Transverse colon (tissue), 4 donors: ENCODE results near the gene ZNRD2. TPM values are rescaled to one million over a fixed set of nuclear protein-coding genes. Genes with fewer than 3 reads are reported as not detected.
"Not testable (repeated sequence)": the region's sequence is repeated elsewhere in the genome, so short reads cannot be mapped to it uniquely, and the experiment has no call there.

Source experiments
- DNase-seq: peaks from one replicate; pipeline ENCODE4 v3.0.0-alpha.2; 2019
- H3K27ac ChIP-seq, 4 donors: fragments of 200-600 bp; sonication (generic); 2 replicates each; pipeline ENCODE4 v1.5.1; 2016 to 2018; ENCODE audit warnings: inconsistent platforms in 4 of 4
- H3K27me3 ChIP-seq: fragments of 200-600 bp; sonication (generic); 2 replicates; pipeline ENCODE4 v1.5.1; 2017; ENCODE audit warnings: inconsistent platforms
- H3K36me3 ChIP-seq, 4 donors: fragments of 200-600 bp; sonication (generic); 2 replicates each; pipeline ENCODE4 v1.5.1; 2017 to 2019; ENCODE audit warnings: inconsistent platforms in 4 of 4
- H3K4me1 ChIP-seq, 4 donors: fragments of 200-600 bp; sonication (generic); 2 replicates each; pipeline ENCODE4 v1.5.1; 2017 to 2020; ENCODE audit warnings: inconsistent platforms in 4 of 4
- H3K4me3 ChIP-seq, 4 donors: fragments of 200-600 bp; sonication (generic); 1 replicate in 1 of 4; 2 replicates in 3 of 4; pipeline versions ENCODE4 v1.5.1 to v1.6.1; 2017 to 2019; ENCODE audit warnings: inconsistent platforms in 4 of 4
- H3K9me3 ChIP-seq, 2 donors: fragments of 200-600 bp; sonication (generic); 2 replicates each; pipeline ENCODE4 v1.5.1; 2017 to 2019; ENCODE audit warnings: inconsistent platforms in 2 of 2
- CTCF ChIP-seq, 5 experiments: fragments of 200-600 bp in 3 of 5; fragments of 450-650 bp in 2 of 5; sonication (generic) in 3 of 5; IDR thresholded peaks; 1 replicate in 2 of 5; 2 replicates in 3 of 5; pipeline ENCODE4 v1.5.1; 2016 to 2017; ENCODE audit warnings: antibody characterized with exemption in 5 of 5, inconsistent platforms in 3 of 5, mild to moderate bottlenecking in 2 of 5, moderate library complexity in 1 of 5
- EP300 ChIP-seq: sonication (generic); formaldehyde crosslinking; IDR thresholded peaks from one replicate; pipeline ENCODE4 v1.6.1; 2017; ENCODE audit warnings: antibody characterized with exemption, low read depth
- POLR2A ChIP-seq: fragments of 450-650 bp; IDR thresholded peaks from one replicate; pipeline ENCODE4 v1.6.1; 2016; ENCODE audit warnings: antibody characterized with exemption, mild to moderate bottlenecking, moderate library complexity
- POLR2AphosphoS5 ChIP-seq, 3 donors: sonication (generic); formaldehyde crosslinking; IDR thresholded peaks; one replicate each; pipeline ENCODE4 v1.6.1; 2016; ENCODE audit warnings: antibody characterized with exemption in 3 of 3
- WGBS, 2 donors: methylation state at CpG; one replicate each; pipeline ENCODE4 v1.1.5; 2018; ENCODE audit warnings: low coverage in 1 of 2; 5-methylcytosine and 5-hydroxymethylcytosine counted together
- in situ Hi-C, 4 donors: fragments of 200-750 bp; cut with MboI; loops; one replicate each; pipeline versions ENCODE4 v1.15.0 to v1.15.1; 2017; ENCODE audit warnings: low sequenced_read_pairs in 3 of 4, low pct_ligation_motif_present in 1 of 4, low pct_unique_long_range_greater_than_20kb in 1 of 4
- intact Hi-C: fragments of 100-400 bp; cut with DNase I; formaldehyde crosslinking; loops from one replicate; pipeline ENCODE4 v1.15.1; 2023; ENCODE audit warnings: low total_unique reads
- total RNA-seq, 4 donors: library from RNA; depleted of rRNA; stranded (reverse); fragments of >200 nt; gene quantifications; one replicate each; pipeline ENCODE4 v1.1.0, GENCODE V29; 2016

Gene ZNRD2
- total RNA-seq, result 10 to 100 TPM in 3 of 4 donors, 1 to 10 TPM in 1; 6.4 to 38.4 (median 27.9) TPM

GRCh38 chr11:65569973-65570918 lies at the start of gene ZNRD2:
Gene ZNRD2 (plus strand): TSS chr11:65570477. CDS start chr11:65570492, 15 bp downstream.
- in situ Hi-C loops (no loop called here), intact Hi-C loops (no loop called here)
- Histone ChIP-seq H3K9me3 (no peaks in the 10 kb centered on the region), H3K27ac (peak within 1 kb of the TSS; percentile 96 to 98 (median 96)), H3K4me3 (peak within 1 kb of the TSS; percentile 49 to 72 (median 58)), H3K4me1 (peaks cover 33 to 63% (median 49%) of the 10 kb centered on the region in 4 donors), H3K36me3 (no peaks in the 10 kb centered on the region), H3K27me3 (no peaks in the 10 kb centered on the region)
- WGBS, 2 donors, result 0% methylated on average over 57 of the region's 89 CpGs; no CpG with 5 or more reads in 1 of the 2 donors
- TF ChIP-seq POLR2A, result peak; percentile 85
- TF ChIP-seq POLR2AphosphoS5 (IDR thresholded peaks at IDR 0.05), result peak; percentile 93 to 95 (median 94)
- peak; percentile 78 for TF ChIP-seq EP300
- TF ChIP-seq CTCF (IDR thresholded peaks at IDR 0.05), result peak in 4 of 5 experiments; percentile 25 to 63 (median 38)
- peak; percentile 98 for DNase-seq

- H3K27me3 ChIP-seq, H3K4me3 ChIP-seq, intact Hi-C loops, H3K9me3 ChIP-seq, DNase-seq, H3K36me3 ChIP-seq, in situ Hi-C loops: not testable (repeated sequence)
- WGBS, 2 donors, result 67 to 85% methylated on average over 4 to 20 of the region's 20 CpGs
- peaks cover 11 to 37% (median 24%) of the 10 kb centered on the region in 4 donors for H3K4me1 ChIP-seq
- H3K27ac ChIP-seq, result peak overlapping the region in 1 of 4 donors; percentile 80
These were observed 48.3 kb upstream of the ZNRD2 start for GRCh38 chr11:65521777-65522521.

- peaks cover 11 to 37% (median 24%) of the 10 kb centered on the region in 4 donors for H3K4me1 ChIP-seq
- intact Hi-C loops, in situ Hi-C loops, H3K27me3 ChIP-seq, H3K4me3 ChIP-seq, H3K36me3 ChIP-seq, DNase-seq, H3K9me3 ChIP-seq: not testable (repeated sequence)
- H3K27ac ChIP-seq, result peak overlapping the region in 3 of 4 donors; percentile 80 to 82 (median 81)
- peak; percentile 26 for TF ChIP-seq POLR2A
- 41 to 45% methylated on average over 8 to 18 of the region's 18 CpGs for WGBS, 2 donors
These were observed 47.3 kb upstream of the ZNRD2 start for GRCh38 chr11:65522718-65523630.

- peak overlapping the region in 3 of 4 donors; percentile 80 to 82 (median 81) for H3K27ac ChIP-seq
- in situ Hi-C loops, result not testable (repeated sequence)
These were observed 46.7 kb upstream of the ZNRD2 start for GRCh38 chr11:65523631-65523968.

GRCh38 chr11:65524014-65524740 lies 46.1 kb upstream of the ZNRD2 start:
- Histone ChIP-seq H3K9me3 (no peaks in the 10 kb centered on the region), H3K27ac (peak overlapping the region; percentile 79 to 82 (median 80)), H3K27me3 (no peaks in the 10 kb centered on the region), H3K36me3 (no peaks in the 10 kb centered on the region), H3K4me3 (peak overlapping the region in 2 of 4 donors; percentile 19 to 35), H3K4me1 (peaks cover 11 to 37% (median 24%) of the 10 kb centered on the region in 4 donors)
- intact Hi-C loops, result no loop called here
- peak; percentile 46 for DNase-seq
- in situ Hi-C loops, result no loop called here
- 0 to 49% methylated on average over 2 to 12 of the region's 12 CpGs for WGBS, 2 donors
- TF ChIP-seq CTCF (IDR thresholded peaks at IDR 0.05) (no peak), POLR2A (no peak), POLR2AphosphoS5 (IDR thresholded peaks at IDR 0.05) (no peak), EP300 (no peak)

More at GRCh38 chr11:65523631-65523968, 46.7 kb upstream of the ZNRD2 start:
- H3K36me3 ChIP-seq, DNase-seq, H3K4me3 ChIP-seq, H3K9me3 ChIP-seq, H3K27me3 ChIP-seq, intact Hi-C loops: not testable (repeated sequence)
- peaks cover 11 to 37% (median 24%) of the 10 kb centered on the region in 4 donors for H3K4me1 ChIP-seq
- 71 to 84% methylated on average over 1 to 7 of the region's 7 CpGs for WGBS, 2 donors
